Osteoblast (primary cell): ENCODE results near the gene MCF2L. TPM values are rescaled to one million over a fixed set of nuclear protein-coding genes. Genes with fewer than 3 reads are reported as not detected.
"Not testable (repeated sequence)": the region's sequence is repeated elsewhere in the genome, so short reads cannot be mapped to it uniquely, and the experiment has no call there.

Source experiments
- DNase-seq: peaks from one replicate; pipeline ENCODE4 v3.0.0; 2011; ENCODE audit warnings: low spot score, mixed read lengths; ENCODE audit not compliant: insufficient read length; ENCODE audit errors: missing footprints
- H2AFZ ChIP-seq: 2 replicates; pipeline ENCODE4 v1.6.0; 2011; ENCODE audit warnings: mild to moderate bottlenecking, low read length
- H3K27ac ChIP-seq: 2 replicates; pipeline ENCODE4 v1.5.1; 2011; ENCODE audit warnings: mild to moderate bottlenecking, low read depth, low read length, moderate library complexity
- H3K27me3 ChIP-seq: 2 replicates; pipeline ENCODE4 v1.6.0; 2012; ENCODE audit warnings: mild to moderate bottlenecking, control low read depth, inconsistent platforms, low read length, moderate library complexity; ENCODE audit not compliant: insufficient read depth
- H3K36me3 ChIP-seq: 2 replicates; pipeline ENCODE4 v1.5.1; 2011; ENCODE audit warnings: mild to moderate bottlenecking, low read length, control low read depth, moderate library complexity; ENCODE audit not compliant: insufficient read depth
- H3K4me1 ChIP-seq: 2 replicates; pipeline ENCODE4 v1.5.1; 2011; ENCODE audit warnings: mild to moderate bottlenecking, low read length, control low read depth, moderate library complexity; ENCODE audit not compliant: insufficient read depth
- H3K4me2 ChIP-seq: 2 replicates; pipeline ENCODE4 v1.6.0; 2011; ENCODE audit warnings: mild to moderate bottlenecking, low read length; ENCODE audit not compliant: insufficient read depth
- H3K4me3 ChIP-seq: fragments of 200-600 bp; sonication (generic); 3 replicates; pipeline ENCODE4 v1.5.1; 2012; ENCODE audit warnings: mild to moderate bottlenecking, low read length, inconsistent platforms; ENCODE audit not compliant: insufficient read depth
- H3K79me2 ChIP-seq: 2 replicates; pipeline ENCODE4 v1.6.0; 2012; ENCODE audit warnings: mild to moderate bottlenecking, low read length, control low read depth, inconsistent platforms; ENCODE audit not compliant: insufficient read depth
- H3K9me3 ChIP-seq: 2 replicates; pipeline ENCODE4 v1.5.1; 2011; ENCODE audit warnings: low read depth, low read length, control low read depth
- H4K20me1 ChIP-seq: 2 replicates; pipeline ENCODE4 v1.6.0; 2012; ENCODE audit warnings: mild to moderate bottlenecking, low read length, control low read depth; ENCODE audit not compliant: insufficient read depth
- CTCF ChIP-seq: IDR thresholded peaks from 2 replicates; pipeline ENCODE4 v1.5.1; 2011; ENCODE audit warnings: mild to moderate bottlenecking, low read depth, low read length, moderate library complexity; ENCODE audit errors: extremely low read depth
- total RNA-seq: library from RNA; depleted of rRNA; stranded (reverse); fragments of >200 nt; gene quantifications from 2 replicates; pipeline ENCODE4 v1.2.3, GENCODE V29; 2012

Gene MCF2L
- total RNA-seq, 1 donor: 6.5 TPM

DNA sequence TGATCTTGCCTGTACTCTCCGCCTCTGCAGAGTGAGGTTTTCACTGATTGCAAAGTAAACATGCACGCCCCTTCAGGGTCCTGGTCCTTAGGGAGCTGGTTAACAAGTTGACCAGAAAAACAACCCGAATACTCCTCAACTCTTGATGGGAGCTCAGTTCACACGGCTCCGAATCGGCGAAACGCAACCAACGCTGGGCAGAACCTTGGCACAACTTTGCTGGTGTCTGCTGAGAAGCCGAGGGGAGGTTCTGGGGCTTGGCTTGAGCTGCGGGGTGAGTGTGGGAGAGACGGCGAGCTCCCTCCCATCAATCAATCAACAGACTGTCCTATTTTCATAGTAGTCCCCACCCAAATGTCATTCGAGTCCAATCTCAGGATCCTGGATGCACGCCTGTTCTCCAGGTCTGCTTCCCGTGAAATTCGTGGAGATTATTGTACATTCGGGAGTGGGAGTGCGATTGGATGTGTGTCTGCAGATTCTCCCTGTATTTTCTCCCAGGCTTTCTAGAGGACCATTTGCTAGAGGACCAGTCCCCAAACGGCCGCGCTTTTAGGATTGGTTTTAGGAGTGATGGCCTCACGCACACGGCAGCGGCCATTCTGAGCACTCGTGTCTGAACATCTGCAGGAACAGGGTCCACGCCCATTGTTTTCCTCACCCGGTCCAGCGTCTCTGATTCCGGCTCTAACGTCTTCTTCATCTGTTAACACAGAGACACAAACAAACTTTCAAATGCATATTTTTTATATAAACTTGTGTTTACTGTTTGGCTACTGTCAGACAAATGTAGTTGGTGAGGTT is 85.0 kb downstream of the MCF2L start:
- Histone ChIP-seq H3K36me3 (no peaks in the 10 kb centered on the region), H3K4me3 (no peak overlapping the region), H3K27ac (no peak overlapping the region), H2AFZ (no peak overlapping the region), H3K79me2 (no peaks in the 10 kb centered on the region), H4K20me1 (no peaks in the 10 kb centered on the region), H3K9me3 (peaks cover 5% of the 10 kb centered on the region), H3K27me3 (peaks cover 59% of the 10 kb centered on the region), H3K4me2 (no peak overlapping the region), H3K4me1 (no peaks in the 10 kb centered on the region)
- TF ChIP-seq CTCF: no peak
- no peak for DNase-seq

DNA sequence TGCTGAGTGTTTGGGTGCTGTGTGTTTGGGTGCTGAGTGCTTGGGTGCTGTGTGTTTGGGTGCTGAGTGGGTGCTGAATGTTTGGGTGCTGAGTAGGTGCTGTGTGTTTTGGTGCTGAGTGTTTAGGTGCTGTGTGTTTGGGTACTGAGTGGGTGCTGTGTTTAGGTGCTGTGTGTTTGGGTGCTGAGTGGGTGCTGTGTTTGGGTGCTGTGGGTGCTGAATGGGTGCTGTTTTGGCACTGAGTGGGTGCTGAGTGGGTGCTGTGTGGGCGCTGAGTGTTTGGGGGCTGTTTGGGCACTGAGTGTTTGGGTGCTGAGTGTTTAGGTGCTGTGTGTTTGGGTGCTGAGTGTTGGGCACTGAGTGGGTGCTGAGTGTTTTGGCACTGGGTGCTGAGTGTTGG is 88.1 kb downstream of the MCF2L start:
- Histone ChIP-seq H3K27me3 (peaks cover 38% of the 10 kb centered on the region), H3K27ac (no peak overlapping the region), H3K4me1 (no peaks in the 10 kb centered on the region), H3K9me3 (peaks cover 5% of the 10 kb centered on the region), H3K36me3 (no peaks in the 10 kb centered on the region), H3K4me2 (no peak overlapping the region), H3K4me3 (no peak overlapping the region), H3K79me2 (no peaks in the 10 kb centered on the region), H2AFZ (no peak overlapping the region), H4K20me1 (no peaks in the 10 kb centered on the region)
- no peak for TF ChIP-seq CTCF
- DNase-seq: no peak

GRCh38 chr13:113057559-113057958 is 88.5 kb downstream of the MCF2L start:
- H4K20me1 ChIP-seq, H3K4me1 ChIP-seq, H3K4me2 ChIP-seq, H3K4me3 ChIP-seq, H3K9me3 ChIP-seq, H3K27ac ChIP-seq, H2AFZ ChIP-seq, H3K79me2 ChIP-seq, H3K36me3 ChIP-seq, DNase-seq: not testable (repeated sequence)
- peaks cover 34% of the 10 kb centered on the region for H3K27me3 ChIP-seq

GRCh38 chr13:113058129-113058987 is 89.3 kb downstream of the MCF2L start:
- H3K27me3 ChIP-seq: peaks cover 31% of the 10 kb centered on the region
- H3K79me2 ChIP-seq: no peaks in the 10 kb centered on the region
- H3K27ac ChIP-seq: no peak overlapping the region
- no peak overlapping the region for H3K4me3 ChIP-seq
- peaks cover 5% of the 10 kb centered on the region for H3K9me3 ChIP-seq
- no peaks in the 10 kb centered on the region for H3K36me3 ChIP-seq
- H2AFZ ChIP-seq: no peak overlapping the region
- H4K20me1 ChIP-seq: no peaks in the 10 kb centered on the region
- TF ChIP-seq CTCF: no peak
- no peak for DNase-seq
- H3K4me1 ChIP-seq: no peaks in the 10 kb centered on the region
- H3K4me2 ChIP-seq: no peak overlapping the region
